K562 (cell line): ENCODE measurements around the gene AKT1S1. TPM values are rescaled to one million over a fixed set of nuclear protein-coding genes. Genes with fewer than 3 reads are reported as not detected.

Source experiments
- CHD7 ChIP-seq: fragments of 200-600 bp; sonication (generic); IDR thresholded peaks from one replicate; pipeline ENCODE4 v1.6.1; 2012; ENCODE audit warnings: mild to moderate bottlenecking, low read depth, low read length, inconsistent platforms
- FOXJ3 ChIP-seq: sonication (generic); formaldehyde crosslinking; IDR thresholded peaks from 2 replicates; pipeline ENCODE4 v1.4.0; 2020; ENCODE audit warnings: mild to moderate bottlenecking, missing genetic modification reagents
- FOXP1 ChIP-seq: sonication (generic); formaldehyde crosslinking; IDR thresholded peaks from 2 replicates; pipeline ENCODE4 v1.8.0; 2022; ENCODE audit warnings: mild to moderate bottlenecking, missing genetic modification reagents
- KAT7 ChIP-seq: sonication (generic); formaldehyde crosslinking; IDR thresholded peaks from 2 replicates; pipeline ENCODE4 v1.8.0; 2022; ENCODE audit warnings: missing genetic modification reagents, mild to moderate bottlenecking, borderline replicate concordance
- KDM1A ChIP-seq, 2 experiments: fragments of 450-650 bp; IDR thresholded peaks; 2 replicates each; pipeline ENCODE4 v1.6.1; 2016; ENCODE audit warnings: mild to moderate bottlenecking in 2 of 2
- MAFK ChIP-seq: IDR thresholded peaks from 2 replicates; pipeline ENCODE4 v1.6.1; 2011; ENCODE audit warnings: low read length, improper control_type of control experiment
- MTF1 ChIP-seq: fragments of 250-450 bp; sonication (Bioruptor Pico); IDR thresholded peaks from 2 replicates; pipeline ENCODE4 v1.9.0; 2021; ENCODE audit warnings: moderate library complexity, mild to moderate bottlenecking, inconsistent platforms, borderline replicate concordance
- MYNN ChIP-seq, 2 experiments: sonication (generic); formaldehyde crosslinking in 1 of 2; IDR thresholded peaks; 2 replicates each; pipeline versions ENCODE4 v1.5.0 to v1.6.1; 2016 to 2020; ENCODE audit warnings: antibody characterized with exemption in 1 of 2, missing genetic modification reagents in 1 of 2
- PURB ChIP-seq: sonication (generic); formaldehyde crosslinking; IDR thresholded peaks from 2 replicates; pipeline ENCODE4 v1.9.0; 2021; ENCODE audit warnings: low read depth, mild to moderate bottlenecking, missing genetic modification reagents
- SRSF3 ChIP-seq: fragments of 200-400 bp; formaldehyde crosslinking; IDR thresholded peaks from 2 replicates; pipeline ENCODE4 v1.6.1; 2016; ENCODE audit warnings: mild to moderate bottlenecking, low read length, moderate library complexity; ENCODE audit not compliant: insufficient read depth
- XRCC3 ChIP-seq: fragments of 450-650 bp; IDR thresholded peaks from 2 replicates; pipeline ENCODE4 v1.6.1; 2017; ENCODE audit warnings: mild to moderate bottlenecking, moderate library complexity
- ZNF217 ChIP-seq: sonication (generic); formaldehyde crosslinking; IDR thresholded peaks from 2 replicates; pipeline ENCODE4 v1.8.0; 2022; ENCODE audit warnings: mild to moderate bottlenecking, missing genetic modification reagents
- ZNF311 ChIP-seq: fragments of 250-450 bp; sonication (Bioruptor Pico); IDR thresholded peaks from 2 replicates; pipeline ENCODE4 v1.4.0; 2020; ENCODE audit warnings: mild to moderate bottlenecking, moderate library complexity
- ZNF512 ChIP-seq: IDR thresholded peaks from 2 replicates; pipeline ENCODE4 v1.6.1; 2016; ENCODE audit warnings: missing genetic modification characterization, missing compliant biosample characterization
- polyA plus RNA-seq, 8 experiments: library from polyadenylated mRNA; depleted of rRNA in 4 of 8; stranded (reverse) in 5 of 8; unstranded in 3 of 8; fragments of >200 nt; fragmentation: Nextera tagmentation in 2 of 8; fragmentation: Illumina TruSeq in 1 of 8; extraction: Ambion mirVana in 2 of 8; extraction: Trizol in 1 of 8; gene quantifications; 2 replicates each; pipeline versions ENCODE4 v1.2.1 to v1.2.3, GENCODE V29; 2011 to 2014; ENCODE audit warnings: inconsistent platforms in 1 of 8, missing spikeins in 1 of 8
- total RNA-seq, 7 experiments: library from RNA; depleted of rRNA in 6 of 7; stranded (reverse); fragments of >200 nt in 6 of 7; fragmentation: Illumina TruSeq in 2 of 7; extraction: Trizol in 2 of 7; gene quantifications; 2 replicates each; pipeline versions ENCODE4 v1.2.1 to v1.2.3, GENCODE V29; 2011 to 2021; ENCODE audit warnings: low replicate concordance in 1 of 7

The AKT1S1 gene
- total and polyA plus RNA-seq, 9 of the 15 experiments (the other 6 are each of a cell fraction or from before 2014, with no cell fraction given) = 1.2 to 50.3 (median 17.1) TPM

GRCh38 chr19:49847731-49848696 is 29.1 kb downstream of the AKT1S1 start (continued):
- TF ChIP-seq KDM1A (IDR thresholded peaks at IDR 0.05) = peak in 1 of 2 experiments; percentile 36; a peak in 1 of 4 replicates
- no peak for TF ChIP-seq FOXJ3 (CRISPR knock-in tag)
- no peak for TF ChIP-seq SRSF3
- TF ChIP-seq FOXP1 = no peak; the same call in 1 of the 2 replicates
- no peak for TF ChIP-seq ZNF512 (tag)
- TF ChIP-seq KAT7 (CRISPR knock-in tag) = no peak
- TF ChIP-seq CHD7 = no peak
- no peak for TF ChIP-seq ZNF311 (CRISPR knock-in tag)
- TF ChIP-seq XRCC3 = no peak
- TF ChIP-seq MTF1 (CRISPR knock-in tag) = no peak
- TF ChIP-seq ZNF217 (CRISPR knock-in tag) = no peak
- TF ChIP-seq PURB = no peak
- no peak for TF ChIP-seq MYNN (IDR thresholded peaks at IDR 0.05)
- no peak for TF ChIP-seq MYNN (CRISPR knock-in tag; IDR thresholded peaks at IDR 0.05)
- TF ChIP-seq MAFK = no peak; the same call in 1 of the 2 replicates
